ENCODE data around the gene FAM227B.

GRCh38 chr15:49645941-49646340 is 25.3 kb upstream of the FAM227B start:
- TF ChIP-seq POLR2A (IDR thresholded peaks at IDR 0.05) (no peak), CTCF (IDR thresholded peaks at IDR 0.05) (no peak)
